ENCODE data around the gene ROBO2.

- TF ChIP-seq POLR2A (IDR thresholded peaks at IDR 0.05; ENCODE audit: low read depth, low read length) (no peak), POLR2AphosphoS5 (IDR thresholded peaks at IDR 0.05; ENCODE audit: low read depth, low read length) (no peak)
Observed at GRCh38 chr3:77588863-77589262, 549.0 kb downstream of the ROBO2 start.

Data from GM12892 (cell line).